Measurements from ENCODE around the gene SIRT6. TPM values are rescaled to one million over a fixed set of nuclear protein-coding genes. Genes with fewer than 3 reads are reported as not detected.
A peak's percentile ranks its signal among the peaks of the same experiment; 100 is the strongest.

SIRT6 gene
- polyA plus RNA-seq, 1 donor (not counting 4 experiments of a cell fraction or from before 2014, with no cell fraction given), result 14.6 TPM

DNA sequence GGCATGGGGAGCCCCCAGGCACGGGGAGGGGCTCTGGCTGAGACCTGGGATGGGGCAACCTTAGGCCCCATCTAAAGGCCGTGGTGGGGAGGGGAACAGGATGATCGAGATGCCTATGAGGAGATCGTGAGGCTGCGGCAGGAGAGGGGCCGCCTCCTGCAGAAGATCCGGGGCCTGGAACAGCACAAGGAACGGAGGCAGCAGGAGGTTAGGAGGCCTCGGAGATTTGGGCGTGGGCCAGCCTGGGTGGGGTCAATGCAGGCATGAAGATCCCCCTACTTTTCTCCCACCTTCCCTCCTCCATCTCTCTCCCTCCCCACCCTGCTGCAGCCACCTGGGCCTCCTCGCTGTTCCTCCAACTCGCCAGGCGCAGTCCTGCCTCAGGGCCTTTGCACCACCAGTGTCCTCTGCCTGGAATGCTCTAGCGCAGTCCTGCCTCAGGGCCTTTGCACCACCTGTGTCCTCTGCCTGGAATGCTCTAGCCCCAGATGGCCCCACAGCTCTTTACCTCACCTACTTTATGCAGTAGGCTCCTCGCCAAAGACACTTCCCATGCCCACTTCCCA, 27.9 kb upstream of the SIRT6 start:
- H4K20me1 ChIP-seq (ENCODE audit: control insufficient read depth, extremely low read depth, insufficient read depth, low read length), result no peaks in the 10 kb centered on the region

GRCh38 chr19:4208385-4209094, 26.2 kb upstream of the SIRT6 start:
- DNase-seq (ENCODE audit: low read depth, low spot score), result no peak
- H3K9me3 ChIP-seq (ENCODE audit: control insufficient read depth, low read depth, low read length), result no peaks in the 10 kb centered on the region
- no peak overlapping the region for H2AFZ ChIP-seq (ENCODE audit: control insufficient read depth, low read length)
- no peaks in the 10 kb centered on the region for H3K9me1 ChIP-seq (ENCODE audit: control insufficient read depth, extremely low read depth, insufficient read depth, low read length)
- no peaks in the 10 kb centered on the region for H4K20me1 ChIP-seq (ENCODE audit: control insufficient read depth, extremely low read depth, insufficient read depth, low read length)
- no peaks in the 10 kb centered on the region for H3K79me2 ChIP-seq (ENCODE audit: control insufficient read depth, insufficient read depth, low read length)
- no peak overlapping the region for H3K9ac ChIP-seq (ENCODE audit: control insufficient read depth, extremely low read depth, insufficient read depth, low read length)
- H3K27me3 ChIP-seq (ENCODE audit: control insufficient read depth, extremely low read depth, insufficient read depth, low read length), result peaks cover 3% of the 10 kb centered on the region
- dilution Hi-C loops (cut with MboI; ENCODE audit: extremely low pct_ligation_motif_present, low sequenced_read_pairs), result no loop called here
- no peaks in the 10 kb centered on the region for H3K4me1 ChIP-seq (ENCODE audit: control insufficient read depth, extremely low read depth, insufficient read depth, low read length)
- H3K36me3 ChIP-seq (ENCODE audit: control insufficient read depth in 2 of 2, extremely low read depth in 1 of 2, insufficient read depth in 2 of 2, low read length in 2 of 2), result no peaks in the 10 kb centered on the region
- H3K27ac ChIP-seq (ENCODE audit: control insufficient read depth, insufficient read depth, low read length), result no peak overlapping the region
- H3K4me2 ChIP-seq (ENCODE audit: control insufficient read depth, extremely low read depth, insufficient read depth, low read depth, low read length), result no peak overlapping the region
- no peak overlapping the region for H3K4me3 ChIP-seq (ENCODE audit: control insufficient read depth in 2 of 3, extremely low read depth in 1 of 3, insufficient read depth in 2 of 3, low read depth in 1 of 3, low read length in 3 of 3)
- TF ChIP-seq, protein P1, sequence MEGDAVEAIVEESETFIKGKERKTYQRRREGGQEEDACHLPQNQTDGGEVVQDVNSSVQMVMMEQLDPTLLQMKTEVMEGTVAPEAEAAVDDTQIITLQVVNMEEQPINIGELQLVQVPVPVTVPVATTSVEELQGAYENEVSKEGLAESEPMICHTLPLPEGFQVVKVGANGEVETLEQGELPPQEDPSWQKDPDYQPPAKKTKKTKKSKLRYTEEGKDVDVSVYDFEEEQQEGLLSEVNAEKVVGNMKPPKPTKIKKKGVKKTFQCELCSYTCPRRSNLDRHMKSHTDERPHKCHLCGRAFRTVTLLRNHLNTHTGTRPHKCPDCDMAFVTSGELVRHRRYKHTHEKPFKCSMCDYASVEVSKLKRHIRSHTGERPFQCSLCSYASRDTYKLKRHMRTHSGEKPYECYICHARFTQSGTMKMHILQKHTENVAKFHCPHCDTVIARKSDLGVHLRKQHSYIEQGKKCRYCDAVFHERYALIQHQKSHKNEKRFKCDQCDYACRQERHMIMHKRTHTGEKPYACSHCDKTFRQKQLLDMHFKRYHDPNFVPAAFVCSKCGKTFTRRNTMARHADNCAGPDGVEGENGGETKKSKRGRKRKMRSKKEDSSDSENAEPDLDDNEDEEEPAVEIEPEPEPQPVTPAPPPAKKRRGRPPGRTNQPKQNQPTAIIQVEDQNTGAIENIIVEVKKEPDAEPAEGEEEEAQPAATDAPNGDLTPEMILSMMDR (optimal IDR thresholded peaks at IDR 0.05 in 1 of 3, IDR thresholded peaks at IDR 0.05 in 1 of 3, conservative IDR thresholded peaks at IDR 0.05 in 1 of 3; ENCODE audit: extremely low read depth in 1 of 3, insufficient read depth in 2 of 3, low read length in 3 of 3), result peak; percentile 25 to 70 (median 39)
- TF ChIP-seq EZH2 (IDR thresholded peaks at IDR 0.05; ENCODE audit: low read length), result no peak
- FAIRE-seq, result no peak

More for the DNA sequence above, 27.9 kb upstream of the SIRT6 start:
- TF ChIP-seq, protein P1 (optimal IDR thresholded peaks at IDR 0.05 in 1 of 3, IDR thresholded peaks at IDR 0.05 in 1 of 3, conservative IDR thresholded peaks at IDR 0.05 in 1 of 3; ENCODE audit: extremely low read depth in 1 of 3, insufficient read depth in 2 of 3, low read length in 3 of 3), result no peak
- no peak for TF ChIP-seq EZH2 (IDR thresholded peaks at IDR 0.05; ENCODE audit: low read length)
- FAIRE-seq (no peak), DNase-seq (ENCODE audit: low read depth, low spot score) (no peak)
- Histone ChIP-seq H3K4me1 (ENCODE audit: control insufficient read depth, extremely low read depth, insufficient read depth, low read length) (no peaks in the 10 kb centered on the region), H3K79me2 (ENCODE audit: control insufficient read depth, insufficient read depth, low read length) (no peaks in the 10 kb centered on the region), H3K27me3 (ENCODE audit: control insufficient read depth, extremely low read depth, insufficient read depth, low read length) (peaks cover 3% of the 10 kb centered on the region), H3K4me3 (ENCODE audit: control insufficient read depth in 2 of 3, extremely low read depth in 1 of 3, insufficient read depth in 2 of 3, low read depth in 1 of 3, low read length in 3 of 3) (no peak overlapping the region), H3K27ac (ENCODE audit: control insufficient read depth, insufficient read depth, low read length) (no peak overlapping the region), H3K4me2 (ENCODE audit: control insufficient read depth, extremely low read depth, insufficient read depth, low read depth, low read length) (no peak overlapping the region), H3K36me3 (ENCODE audit: control insufficient read depth in 2 of 2, extremely low read depth in 1 of 2, insufficient read depth in 2 of 2, low read length in 2 of 2) (no peaks in the 10 kb centered on the region), H3K9me3 (ENCODE audit: control insufficient read depth, low read depth, low read length) (no peaks in the 10 kb centered on the region), H2AFZ (ENCODE audit: control insufficient read depth, low read length) (no peak overlapping the region), H3K9me1 (ENCODE audit: control insufficient read depth, extremely low read depth, insufficient read depth, low read length) (no peaks in the 10 kb centered on the region), H3K9ac (ENCODE audit: control insufficient read depth, extremely low read depth, insufficient read depth, low read length) (no peak overlapping the region)
- dilution Hi-C loops (cut with MboI; ENCODE audit: extremely low pct_ligation_motif_present, low sequenced_read_pairs), result no loop called here

Data from keratinocyte (primary cell).